ENCODE results near the gene CEP78.

CEP78 gene

DNA sequence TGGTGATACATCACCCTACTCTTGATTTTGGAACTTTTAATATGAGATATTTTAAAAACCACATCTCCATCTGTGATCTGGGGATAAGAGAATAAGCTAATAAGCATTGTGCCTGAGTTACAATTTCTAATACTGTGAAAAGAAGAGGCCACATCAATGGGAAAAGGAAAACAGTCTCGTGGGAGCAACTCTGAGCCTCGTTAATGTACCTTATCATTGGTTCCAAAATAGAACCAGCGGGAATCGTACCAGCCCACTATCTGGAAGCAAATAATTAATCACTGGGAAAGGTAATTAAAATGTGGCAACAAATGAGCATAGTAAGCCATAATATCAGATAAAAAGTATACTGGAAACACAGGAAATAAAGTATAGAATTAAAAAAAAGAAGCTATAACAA, 28.0 kb upstream of the CEP78 start:
- DNase-seq (ENCODE audit: low spot score) (no peak), ATAC-seq (ENCODE audit: low read depth) (no peak)
- Histone ChIP-seq H3K4me3 (ENCODE audit: severe bottlenecking) (no peak overlapping the region), H3K27ac (ENCODE audit: poor library complexity, severe bottlenecking) (no peak overlapping the region), H3K27me3 (ENCODE audit: insufficient read depth, poor library complexity, severe bottlenecking) (no peaks in the 10 kb centered on the region), H3K4me1 (ENCODE audit: insufficient read depth, poor library complexity, severe bottlenecking) (no peaks in the 10 kb centered on the region), H3K36me3 (ENCODE audit: low read depth) (no peaks in the 10 kb centered on the region), H3K9me3 (ENCODE audit: severe bottlenecking) (no peaks in the 10 kb centered on the region)
- TF ChIP-seq, protein P1, sequence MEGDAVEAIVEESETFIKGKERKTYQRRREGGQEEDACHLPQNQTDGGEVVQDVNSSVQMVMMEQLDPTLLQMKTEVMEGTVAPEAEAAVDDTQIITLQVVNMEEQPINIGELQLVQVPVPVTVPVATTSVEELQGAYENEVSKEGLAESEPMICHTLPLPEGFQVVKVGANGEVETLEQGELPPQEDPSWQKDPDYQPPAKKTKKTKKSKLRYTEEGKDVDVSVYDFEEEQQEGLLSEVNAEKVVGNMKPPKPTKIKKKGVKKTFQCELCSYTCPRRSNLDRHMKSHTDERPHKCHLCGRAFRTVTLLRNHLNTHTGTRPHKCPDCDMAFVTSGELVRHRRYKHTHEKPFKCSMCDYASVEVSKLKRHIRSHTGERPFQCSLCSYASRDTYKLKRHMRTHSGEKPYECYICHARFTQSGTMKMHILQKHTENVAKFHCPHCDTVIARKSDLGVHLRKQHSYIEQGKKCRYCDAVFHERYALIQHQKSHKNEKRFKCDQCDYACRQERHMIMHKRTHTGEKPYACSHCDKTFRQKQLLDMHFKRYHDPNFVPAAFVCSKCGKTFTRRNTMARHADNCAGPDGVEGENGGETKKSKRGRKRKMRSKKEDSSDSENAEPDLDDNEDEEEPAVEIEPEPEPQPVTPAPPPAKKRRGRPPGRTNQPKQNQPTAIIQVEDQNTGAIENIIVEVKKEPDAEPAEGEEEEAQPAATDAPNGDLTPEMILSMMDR (IDR thresholded peaks at IDR 0.05; ENCODE audit: poor library complexity, severe bottlenecking): no peak

DNA sequence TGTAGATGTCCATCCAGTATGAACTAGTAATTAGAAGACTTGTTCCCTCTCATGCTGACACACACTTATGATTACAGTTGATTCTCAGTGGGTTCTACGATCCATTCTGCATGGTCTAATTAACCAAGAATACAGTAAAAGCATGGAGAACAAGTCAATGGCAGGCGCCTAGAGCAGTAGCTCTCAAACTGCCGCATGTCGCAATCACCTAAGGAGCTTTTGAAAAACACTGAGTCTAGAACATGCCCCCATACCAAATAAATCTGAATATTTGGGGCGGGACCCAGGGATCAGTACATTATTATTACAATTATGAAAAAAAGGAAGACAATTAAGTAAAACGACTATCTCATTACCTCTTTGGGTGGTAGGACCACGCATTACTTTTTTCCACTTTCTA, 26.7 kb upstream of the CEP78 start:
- DNase-seq (ENCODE audit: low spot score) (no peak), ATAC-seq (ENCODE audit: low read depth) (no peak)
- Histone ChIP-seq H3K4me1 (ENCODE audit: insufficient read depth, poor library complexity, severe bottlenecking) (no peaks in the 10 kb centered on the region), H3K27ac (ENCODE audit: poor library complexity, severe bottlenecking) (no peak overlapping the region), H3K9me3 (ENCODE audit: severe bottlenecking) (no peaks in the 10 kb centered on the region), H3K27me3 (ENCODE audit: insufficient read depth, poor library complexity, severe bottlenecking) (no peaks in the 10 kb centered on the region), H3K4me3 (ENCODE audit: severe bottlenecking) (no peak overlapping the region), H3K36me3 (ENCODE audit: low read depth) (no peaks in the 10 kb centered on the region)
- TF ChIP-seq, protein P1 (IDR thresholded peaks at IDR 0.05; ENCODE audit: poor library complexity, severe bottlenecking): no peak

DNA sequence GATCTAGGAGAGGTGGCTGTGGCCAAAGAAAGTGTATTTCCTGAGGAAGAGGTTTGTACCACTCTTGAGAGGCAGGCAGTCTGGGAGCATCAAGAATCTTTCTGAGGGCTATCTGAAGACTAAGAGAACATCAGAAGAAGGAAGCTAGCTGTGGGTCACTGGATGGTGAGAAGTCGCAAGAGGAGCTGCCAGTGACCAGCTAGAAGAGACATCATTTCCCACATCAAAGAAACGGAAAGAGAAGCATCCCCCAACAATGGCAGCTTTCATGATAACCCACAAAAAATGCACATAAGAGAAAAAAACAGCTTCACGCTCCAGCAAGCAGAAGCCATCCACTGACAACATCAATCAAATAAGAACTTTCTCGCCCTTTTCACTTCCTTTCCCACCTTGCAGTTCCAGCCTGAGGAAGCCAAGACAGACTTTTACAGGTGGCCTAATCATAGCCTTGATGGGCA, 25.0 kb upstream of the CEP78 start:
- Histone ChIP-seq H3K27ac (ENCODE audit: poor library complexity, severe bottlenecking) (no peak overlapping the region), H3K9me3 (ENCODE audit: severe bottlenecking) (no peaks in the 10 kb centered on the region), H3K36me3 (ENCODE audit: low read depth) (no peaks in the 10 kb centered on the region), H3K4me3 (ENCODE audit: severe bottlenecking) (no peak overlapping the region), H3K27me3 (ENCODE audit: insufficient read depth, poor library complexity, severe bottlenecking) (no peaks in the 10 kb centered on the region), H3K4me1 (ENCODE audit: insufficient read depth, poor library complexity, severe bottlenecking) (no peaks in the 10 kb centered on the region)
- DNase-seq (ENCODE audit: low spot score) (no peak), ATAC-seq (ENCODE audit: low read depth) (no peak)
- TF ChIP-seq, protein P1 (IDR thresholded peaks at IDR 0.05; ENCODE audit: poor library complexity, severe bottlenecking): no peak

DNA sequence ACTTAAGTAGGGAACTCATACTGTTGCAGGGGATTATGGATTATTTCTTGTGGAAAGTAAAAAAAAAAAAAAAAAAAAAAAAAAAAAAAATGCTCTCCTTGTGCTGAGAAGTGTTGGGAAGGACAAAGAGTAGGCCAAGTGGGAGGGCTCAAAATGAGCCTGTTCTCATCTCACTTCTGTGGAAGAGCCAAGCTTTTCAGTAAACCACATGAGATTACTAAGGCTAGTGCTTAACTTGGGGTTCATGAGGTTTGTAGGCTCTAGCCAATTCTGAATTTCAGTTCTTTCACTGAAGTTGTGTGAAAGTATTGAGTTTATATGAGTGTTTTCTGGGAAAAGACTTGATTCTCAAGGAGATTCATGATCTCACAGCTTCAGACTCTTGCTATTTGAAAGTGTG, 23.0 kb upstream of the CEP78 start:
- ATAC-seq (ENCODE audit: low read depth) (no peak), DNase-seq (ENCODE audit: low spot score) (no peak)
- no peak overlapping the region for H3K4me3 ChIP-seq (ENCODE audit: severe bottlenecking)
- no peaks in the 10 kb centered on the region for H3K27me3 ChIP-seq (ENCODE audit: insufficient read depth, poor library complexity, severe bottlenecking)
- H3K36me3 ChIP-seq (ENCODE audit: low read depth): no peaks in the 10 kb centered on the region
- TF ChIP-seq, protein P1 (IDR thresholded peaks at IDR 0.05; ENCODE audit: poor library complexity, severe bottlenecking): no peak
- no peaks in the 10 kb centered on the region for H3K4me1 ChIP-seq (ENCODE audit: insufficient read depth, poor library complexity, severe bottlenecking)
- no peaks in the 10 kb centered on the region for H3K9me3 ChIP-seq (ENCODE audit: severe bottlenecking)
- H3K27ac ChIP-seq (ENCODE audit: poor library complexity, severe bottlenecking): no peak overlapping the region

DNA sequence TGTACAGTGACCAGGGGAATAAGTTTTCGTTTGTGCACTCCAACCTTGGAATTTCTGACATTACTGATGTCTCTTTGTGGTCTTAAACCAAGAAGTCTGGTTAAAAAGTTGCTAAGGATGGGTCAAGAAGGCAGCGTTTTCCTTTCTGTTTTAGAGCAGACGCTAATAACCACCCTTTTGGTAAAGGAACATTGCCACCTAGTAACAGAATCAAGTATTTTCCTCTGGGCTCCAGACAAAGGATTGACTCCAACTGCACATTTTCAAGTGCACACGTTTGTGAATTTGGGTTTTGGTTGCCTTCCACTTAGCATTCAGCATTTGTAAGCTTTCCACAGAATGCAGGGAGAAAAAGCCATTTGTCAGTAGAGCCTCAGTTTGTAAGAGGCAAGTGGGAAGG, 22.2 kb upstream of the CEP78 start:
- Histone ChIP-seq H3K9me3 (ENCODE audit: severe bottlenecking) (no peaks in the 10 kb centered on the region), H3K27me3 (ENCODE audit: insufficient read depth, poor library complexity, severe bottlenecking) (no peaks in the 10 kb centered on the region), H3K36me3 (ENCODE audit: low read depth) (no peaks in the 10 kb centered on the region), H3K4me3 (ENCODE audit: severe bottlenecking) (no peak overlapping the region), H3K4me1 (ENCODE audit: insufficient read depth, poor library complexity, severe bottlenecking) (no peaks in the 10 kb centered on the region), H3K27ac (ENCODE audit: poor library complexity, severe bottlenecking) (no peak overlapping the region)
- no peak for DNase-seq (ENCODE audit: low spot score)
- TF ChIP-seq, protein P1 (IDR thresholded peaks at IDR 0.05; ENCODE audit: poor library complexity, severe bottlenecking): peak; percentile 45
- peak; percentile 40; the same call in 1 of the 3 replicates for ATAC-seq (ENCODE audit: low read depth)

All from RWPE2 (cell line).